DND-41 (cell line): Measurements from ENCODE around the gene MAB21L4.

Experiments
- ATAC-seq: fragments of 200-7000 bp; cut with Tn5 transposase; 3 replicates; pipeline ENCODE4 v1.9.1; 2021; ENCODE audit warnings: low read depth; ENCODE audit not compliant: insufficient read depth
- DNase-seq: peaks from one replicate; pipeline ENCODE4 v3.0.0-alpha.2; 2020
- H2AFZ ChIP-seq: 2 replicates; pipeline ENCODE4 v1.6.0; 2012; ENCODE audit warnings: low read depth, low read length
- H3K27ac ChIP-seq: 2 replicates; pipeline ENCODE4 v1.5.1; 2012; ENCODE audit warnings: low read length, inconsistent platforms
- H3K27me3 ChIP-seq: fragments of 200-600 bp; sonication (generic); 2 replicates; pipeline ENCODE4 v1.6.0; 2012; ENCODE audit warnings: low read length, mild to moderate bottlenecking, inconsistent platforms; ENCODE audit not compliant: insufficient read depth, poor library complexity
- H3K36me3 ChIP-seq: 2 replicates; pipeline ENCODE4 v1.5.1; 2012; ENCODE audit warnings: low read length, inconsistent platforms; ENCODE audit not compliant: insufficient read depth
- H3K4me1 ChIP-seq: 2 replicates; pipeline ENCODE4 v1.5.1; 2012; ENCODE audit warnings: mild to moderate bottlenecking, low read length; ENCODE audit not compliant: insufficient read depth
- H3K4me2 ChIP-seq: 2 replicates; pipeline ENCODE4 v1.6.0; 2012; ENCODE audit warnings: mild to moderate bottlenecking, moderate library complexity, low read length, inconsistent platforms; ENCODE audit not compliant: insufficient read depth
- H3K4me3 ChIP-seq, 2 experiments: fragments of 200-600 bp in 1 of 2; shearing (Covaris generic) in 1 of 2; 2 replicates each; pipeline ENCODE4 v1.5.1; 2012 to 2016; ENCODE audit warnings: inconsistent platforms in 2 of 2, low read length in 2 of 2, mild to moderate bottlenecking in 2 of 2, low read depth in 1 of 2, moderate library complexity in 1 of 2
- H3K79me2 ChIP-seq: 2 replicates; pipeline ENCODE4 v1.6.0; 2012; ENCODE audit warnings: low read length, inconsistent platforms; ENCODE audit not compliant: insufficient read depth
- H3K9ac ChIP-seq: 2 replicates; pipeline ENCODE4 v1.6.0; 2012; ENCODE audit warnings: low read depth, mild to moderate bottlenecking, inconsistent platforms, low read length, moderate library complexity
- H3K9me3 ChIP-seq: 2 replicates; pipeline ENCODE4 v1.5.1; 2012; ENCODE audit warnings: low read length, moderate library complexity, mild to moderate bottlenecking, inconsistent platforms; ENCODE audit not compliant: insufficient read depth, severe bottlenecking
- H4K20me1 ChIP-seq: 2 replicates; pipeline ENCODE4 v1.6.0; 2012; ENCODE audit warnings: low read length; ENCODE audit not compliant: insufficient read depth
- EZH2 ChIP-seq: IDR thresholded peaks from 3 replicates; pipeline ENCODE4 v1.6.1; 2012; ENCODE audit warnings: borderline replicate concordance, low read depth, mild to moderate bottlenecking, moderate library complexity, low read length, inconsistent platforms; ENCODE audit not compliant: severe bottlenecking
- TF ChIP-seq, protein P1 (sequence below): IDR thresholded peaks from 2 replicates; pipeline ENCODE4 v1.5.1; 2012; ENCODE audit warnings: borderline replicate concordance, low read length, moderate library complexity, mild to moderate bottlenecking; ENCODE audit not compliant: poor library complexity, severe bottlenecking; ENCODE audit errors: extremely low read depth

MAB21L4 gene

DNA sequence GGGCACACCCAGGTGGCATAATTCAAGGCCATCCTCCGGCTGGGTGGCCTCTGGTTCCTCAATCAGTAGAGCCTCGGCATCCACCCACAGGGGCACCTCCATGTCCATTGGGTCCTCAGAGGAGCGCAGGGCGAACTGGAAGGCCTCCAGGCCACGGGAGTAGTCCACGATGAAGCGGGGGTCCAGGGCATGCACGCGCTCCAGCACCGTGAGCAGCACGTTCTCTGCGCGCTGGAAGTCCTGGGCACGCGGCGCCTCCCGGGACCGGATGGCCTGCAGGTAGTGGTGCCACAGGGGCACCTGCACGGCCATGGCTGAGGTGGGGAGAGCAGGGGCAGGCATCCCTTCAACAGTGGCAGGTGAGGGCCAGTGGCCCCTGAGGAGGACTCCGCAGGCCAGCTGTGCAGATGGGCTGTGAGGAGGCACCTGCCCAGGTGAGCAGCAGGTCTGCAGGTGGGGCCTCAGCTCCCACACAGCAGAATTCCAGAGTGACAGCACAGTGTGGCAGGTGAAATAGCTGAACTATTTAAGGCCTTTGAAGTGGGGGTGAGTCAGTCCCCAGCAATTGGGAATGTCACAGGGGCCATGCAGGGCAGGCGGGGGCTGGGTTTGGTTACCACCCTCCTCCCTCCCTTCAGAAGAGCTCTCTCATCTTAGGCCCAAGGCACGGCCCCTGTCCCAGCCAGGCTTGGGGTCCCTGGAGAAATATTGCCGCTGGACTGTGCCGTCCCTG, at the start of gene MAB21L4:
TSS of gene MAB21L4 (minus strand) at position 501 of the 733 bp plus-strand sequence. CDS start at position 342, 159 bp downstream.
- ATAC-seq (no peak), DNase-seq (no peak)

DNA sequence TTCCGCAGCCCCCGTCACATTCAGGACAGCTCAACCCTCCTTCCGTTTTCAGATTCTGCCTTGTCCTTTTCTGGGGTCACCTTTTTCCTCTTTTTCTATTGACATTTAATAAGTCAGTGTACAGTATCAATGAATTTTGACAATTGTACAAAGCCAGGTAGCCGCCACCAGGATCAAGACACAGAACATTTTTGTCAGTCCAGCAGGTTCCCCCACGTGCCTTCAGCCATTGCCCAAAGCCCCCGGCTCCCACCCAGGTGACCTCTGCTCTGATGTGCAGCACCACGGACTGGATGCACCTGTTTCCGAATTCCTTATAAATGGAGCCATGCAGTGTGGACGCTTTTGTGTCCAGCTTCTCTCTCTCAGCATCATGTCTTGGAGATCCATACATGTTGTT, 40.1 kb upstream of the MAB21L4 start:
- no peaks in the 10 kb centered on the region for H3K27me3 ChIP-seq
- no peak for DNase-seq
- no peaks in the 10 kb centered on the region for H3K9me3 ChIP-seq
- no peak overlapping the region for H3K4me2 ChIP-seq
- H2AFZ ChIP-seq, result no peak overlapping the region
- no peak for ATAC-seq
- H3K4me1 ChIP-seq, result no peaks in the 10 kb centered on the region
- no peaks in the 10 kb centered on the region for H3K36me3 ChIP-seq
- no peaks in the 10 kb centered on the region for H3K79me2 ChIP-seq
- no peak overlapping the region for H3K27ac ChIP-seq
- H3K9ac ChIP-seq, result no peak overlapping the region
- H4K20me1 ChIP-seq, result no peaks in the 10 kb centered on the region
- TF ChIP-seq, protein P1, sequence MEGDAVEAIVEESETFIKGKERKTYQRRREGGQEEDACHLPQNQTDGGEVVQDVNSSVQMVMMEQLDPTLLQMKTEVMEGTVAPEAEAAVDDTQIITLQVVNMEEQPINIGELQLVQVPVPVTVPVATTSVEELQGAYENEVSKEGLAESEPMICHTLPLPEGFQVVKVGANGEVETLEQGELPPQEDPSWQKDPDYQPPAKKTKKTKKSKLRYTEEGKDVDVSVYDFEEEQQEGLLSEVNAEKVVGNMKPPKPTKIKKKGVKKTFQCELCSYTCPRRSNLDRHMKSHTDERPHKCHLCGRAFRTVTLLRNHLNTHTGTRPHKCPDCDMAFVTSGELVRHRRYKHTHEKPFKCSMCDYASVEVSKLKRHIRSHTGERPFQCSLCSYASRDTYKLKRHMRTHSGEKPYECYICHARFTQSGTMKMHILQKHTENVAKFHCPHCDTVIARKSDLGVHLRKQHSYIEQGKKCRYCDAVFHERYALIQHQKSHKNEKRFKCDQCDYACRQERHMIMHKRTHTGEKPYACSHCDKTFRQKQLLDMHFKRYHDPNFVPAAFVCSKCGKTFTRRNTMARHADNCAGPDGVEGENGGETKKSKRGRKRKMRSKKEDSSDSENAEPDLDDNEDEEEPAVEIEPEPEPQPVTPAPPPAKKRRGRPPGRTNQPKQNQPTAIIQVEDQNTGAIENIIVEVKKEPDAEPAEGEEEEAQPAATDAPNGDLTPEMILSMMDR, result no peak
- no peak for TF ChIP-seq EZH2
- no peak overlapping the region for H3K4me3 ChIP-seq

More for the DNA sequence above, at the start of gene MAB21L4:
- no peaks in the 10 kb centered on the region for H3K9me3 ChIP-seq
- no peaks in the 10 kb centered on the region for H3K79me2 ChIP-seq
- no peak within 1 kb of the TSS for H3K9ac ChIP-seq
- no peaks in the 10 kb centered on the region for H3K36me3 ChIP-seq
- H3K4me2 ChIP-seq, result no peak within 1 kb of the TSS
- H2AFZ ChIP-seq, result no peak within 1 kb of the TSS
- H3K27me3 ChIP-seq, result peaks cover 4% of the 10 kb centered on the region
- no peak within 1 kb of the TSS for H3K27ac ChIP-seq
- peaks cover 5% of the 10 kb centered on the region; the same call in 1 of the 2 replicates for H4K20me1 ChIP-seq
- H3K4me1 ChIP-seq, result no peaks in the 10 kb centered on the region
- H3K4me3 ChIP-seq, result no peak within 1 kb of the TSS
- TF ChIP-seq, protein P1, result no peak
- TF ChIP-seq EZH2, result no peak

DNA sequence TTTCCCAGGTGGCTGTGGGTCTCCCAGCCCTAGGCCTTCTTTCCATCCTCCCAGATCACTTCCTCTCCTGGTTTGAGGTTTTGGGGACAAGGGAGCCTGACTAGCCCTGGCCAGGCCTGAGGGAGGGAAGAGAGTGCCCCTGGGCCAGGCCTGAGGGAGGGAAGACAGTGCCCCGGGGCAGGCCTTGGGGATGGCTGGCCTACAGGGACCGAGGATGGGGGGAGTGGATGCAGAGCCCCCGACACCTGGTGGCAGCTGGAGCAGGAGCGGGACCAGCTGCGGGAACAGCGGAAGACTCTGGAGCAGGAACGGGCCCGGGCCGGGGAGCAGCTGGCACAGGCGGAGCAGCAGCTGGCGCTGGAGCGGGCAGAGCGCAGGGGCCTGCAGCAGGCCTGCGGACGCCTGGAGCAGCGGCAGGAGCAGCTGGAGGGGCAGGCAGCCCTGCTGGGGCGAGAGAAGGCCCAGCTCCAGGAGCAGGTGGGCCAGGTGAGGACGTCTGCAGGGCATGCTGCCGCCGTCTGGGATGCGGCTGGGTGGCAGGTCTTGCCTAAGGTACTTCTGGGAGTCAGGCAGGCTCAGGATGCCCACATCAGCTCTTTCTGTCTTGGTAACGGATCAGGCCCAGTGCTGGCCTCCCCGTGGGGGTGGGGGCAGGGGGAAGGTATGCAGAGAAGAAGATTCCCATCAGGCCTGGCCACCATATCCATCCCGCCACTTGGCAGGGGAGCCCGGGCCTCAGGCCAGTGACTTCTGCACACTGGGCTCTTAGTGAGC, 39.3 kb upstream of the MAB21L4 start:
- H3K79me2 ChIP-seq, result no peaks in the 10 kb centered on the region
- no peak overlapping the region for H2AFZ ChIP-seq
- H3K4me2 ChIP-seq, result no peak overlapping the region
- no peak overlapping the region for H3K27ac ChIP-seq
- no peaks in the 10 kb centered on the region for H3K27me3 ChIP-seq
- DNase-seq (no peak), ATAC-seq (no peak)
- no peak overlapping the region for H3K9ac ChIP-seq
- no peak for TF ChIP-seq EZH2
- TF ChIP-seq, protein P1, result no peak
- H3K36me3 ChIP-seq, result no peaks in the 10 kb centered on the region
- H4K20me1 ChIP-seq, result no peaks in the 10 kb centered on the region
- no peaks in the 10 kb centered on the region for H3K4me1 ChIP-seq
- no peaks in the 10 kb centered on the region for H3K9me3 ChIP-seq
- no peak overlapping the region for H3K4me3 ChIP-seq
